Gastrocnemius medialis (tissue), 4 donors: Measurements from ENCODE around the gene TRDMT1.

Experiments used
- POLR2A ChIP-seq, 2 donors: fragments of 450-650 bp; IDR thresholded peaks; one replicate each; pipeline ENCODE4 v1.6.1; 2017; ENCODE audit warnings: antibody characterized with exemption in 2 of 2, mild to moderate bottlenecking in 2 of 2, moderate library complexity in 2 of 2
- TF ChIP-seq, protein P1 (sequence below), 5 experiments: fragments of 450-650 bp in 3 of 5; fragments of 200-600 bp in 2 of 5; sonication (generic) in 2 of 5; IDR thresholded peaks in 4 of 5; conservative IDR thresholded peaks in 1 of 5; 1 replicate in 4 of 5; 2 replicates in 1 of 5; pipeline ENCODE4 v1.5.1; 2016 to 2019; ENCODE audit warnings: antibody characterized with exemption in 5 of 5, mild to moderate bottlenecking in 3 of 5, moderate library complexity in 3 of 5

DNA sequence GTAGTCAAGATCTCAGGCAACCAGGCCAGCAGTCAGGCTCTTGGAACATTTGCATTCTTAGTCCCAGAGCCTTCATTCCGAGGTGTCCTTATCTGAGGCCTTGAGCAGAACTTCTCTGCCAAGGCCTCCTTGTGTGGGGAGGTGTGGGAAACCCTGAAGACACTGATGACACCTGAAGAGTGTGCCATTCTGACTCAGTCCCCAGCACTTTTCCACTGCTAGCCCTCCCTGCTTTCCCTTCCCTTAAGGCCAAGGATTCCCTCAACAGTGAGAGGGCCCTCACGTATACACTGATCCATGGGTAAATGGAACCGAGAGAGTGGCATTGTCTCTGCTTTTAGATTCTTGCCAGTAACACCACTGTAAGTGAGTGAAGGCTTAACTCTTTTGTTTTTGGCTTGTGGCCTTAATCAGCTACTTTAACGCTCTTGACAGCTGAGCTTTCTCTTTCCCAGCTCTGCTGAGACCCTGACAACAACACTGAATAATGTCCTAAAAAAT is 30.3 kb downstream of the TRDMT1 start:
- TF ChIP-seq POLR2A (IDR thresholded peaks at IDR 0.05): no peak
- TF ChIP-seq, protein P1, sequence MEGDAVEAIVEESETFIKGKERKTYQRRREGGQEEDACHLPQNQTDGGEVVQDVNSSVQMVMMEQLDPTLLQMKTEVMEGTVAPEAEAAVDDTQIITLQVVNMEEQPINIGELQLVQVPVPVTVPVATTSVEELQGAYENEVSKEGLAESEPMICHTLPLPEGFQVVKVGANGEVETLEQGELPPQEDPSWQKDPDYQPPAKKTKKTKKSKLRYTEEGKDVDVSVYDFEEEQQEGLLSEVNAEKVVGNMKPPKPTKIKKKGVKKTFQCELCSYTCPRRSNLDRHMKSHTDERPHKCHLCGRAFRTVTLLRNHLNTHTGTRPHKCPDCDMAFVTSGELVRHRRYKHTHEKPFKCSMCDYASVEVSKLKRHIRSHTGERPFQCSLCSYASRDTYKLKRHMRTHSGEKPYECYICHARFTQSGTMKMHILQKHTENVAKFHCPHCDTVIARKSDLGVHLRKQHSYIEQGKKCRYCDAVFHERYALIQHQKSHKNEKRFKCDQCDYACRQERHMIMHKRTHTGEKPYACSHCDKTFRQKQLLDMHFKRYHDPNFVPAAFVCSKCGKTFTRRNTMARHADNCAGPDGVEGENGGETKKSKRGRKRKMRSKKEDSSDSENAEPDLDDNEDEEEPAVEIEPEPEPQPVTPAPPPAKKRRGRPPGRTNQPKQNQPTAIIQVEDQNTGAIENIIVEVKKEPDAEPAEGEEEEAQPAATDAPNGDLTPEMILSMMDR (IDR thresholded peaks at IDR 0.05 in 4 of 5, conservative IDR thresholded peaks at IDR 0.05 in 1 of 5): no peak
